ENCODE results near the gene TUBD1. TPM values are rescaled to one million over a fixed set of nuclear protein-coding genes. Genes with fewer than 3 reads are reported as not detected.

Gene TUBD1
- total RNA-seq, 1 donor from 2014 or later, result 6.2 TPM

- no peak for ATAC-seq
These were observed 64.8 kb downstream of the TUBD1 start for GRCh38 chr17:59827721-59828477.

GRCh38 chr17:59826706-59827453, 65.9 kb downstream of the TUBD1 start:
- ATAC-seq, result no peak
- DNase-seq (ENCODE audit: low spot score), result no peak

More at GRCh38 chr17:59827721-59828477, 64.8 kb downstream of the TUBD1 start:
- no peak for DNase-seq (ENCODE audit: low spot score)

- ATAC-seq, result no peak
These were observed 67.0 kb downstream of the TUBD1 start for GRCh38 chr17:59825533-59826322.

GRCh38 chr17:59815965-59816364, 76.8 kb downstream of the TUBD1 start:
- peak; percentile 76 for ATAC-seq

More at GRCh38 chr17:59825533-59826322, 67.0 kb downstream of the TUBD1 start:
- no peak for DNase-seq (ENCODE audit: low spot score)

GRCh38 chr17:59814685-59815084, 78.1 kb downstream of the TUBD1 start:
- no peak for DNase-seq (ENCODE audit: low spot score)
- ATAC-seq, result no peak

More at GRCh38 chr17:59815965-59816364, 76.8 kb downstream of the TUBD1 start:
- DNase-seq (ENCODE audit: low spot score), result no peak

GRCh38 chr17:59814276-59814675, 78.5 kb downstream of the TUBD1 start:
- ATAC-seq (no peak), DNase-seq (ENCODE audit: low spot score) (no peak)

GRCh38 chr17:59812139-59812538, 80.6 kb downstream of the TUBD1 start:
- ATAC-seq, result no peak
- DNase-seq (ENCODE audit: low spot score), result no peak

- ATAC-seq (no peak), DNase-seq (ENCODE audit: low spot score) (no peak)
These were observed 81.5 kb downstream of the TUBD1 start for GRCh38 chr17:59811209-59811608.

GRCh38 chr17:59810894-59811153, 81.9 kb downstream of the TUBD1 start:
- DNase-seq (ENCODE audit: low spot score) (no peak), ATAC-seq (no peak)

Other genes starting within 250 kb of the TUBD1 start
- gene PTRH2, start 185.5 kb downstream of the TUBD1 start, total RNA-seq, result 10.3 TPM
- 65.0 TPM for gene VMP1, start 185.3 kb downstream of the TUBD1 start, total RNA-seq
- gene RPS6KB1, start 178 bp upstream of the TUBD1 start, total RNA-seq, result 16.4 TPM
- 22.8 TPM for gene RNFT1, start 71.8 kb upstream of the TUBD1 start, total RNA-seq
- 5.0 TPM for gene HEATR6, start 186.0 kb upstream of the TUBD1 start, total RNA-seq